ENCODE measurements around the gene KPNA2.
"Not testable (repeated sequence)": the region's sequence is repeated elsewhere in the genome, so short reads cannot be mapped to it uniquely, and the experiment has no call there.

Gene KPNA2

DNA sequence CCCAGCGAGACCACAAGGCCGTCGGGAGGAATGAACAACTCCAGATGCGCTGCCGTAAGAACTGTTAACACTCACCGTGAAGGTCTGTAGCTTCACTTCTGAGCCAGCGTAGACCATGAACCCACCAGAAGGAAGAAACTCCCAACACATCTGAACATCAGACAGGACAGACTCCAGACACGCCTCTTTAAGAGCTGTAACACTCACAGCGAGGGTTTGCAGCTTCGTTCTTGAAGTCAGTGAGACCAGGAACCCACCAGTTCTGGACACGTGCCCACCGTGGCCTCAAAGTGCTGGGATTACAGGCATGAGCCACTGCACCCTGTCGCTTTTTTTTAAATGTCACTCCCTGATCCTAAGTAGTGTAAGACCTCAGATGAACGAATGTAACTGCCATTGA lies 17.3 kb downstream of the KPNA2 start:
- FAIRE-seq (no peak), DNase-seq (ENCODE audit: insufficient read length) (no peak)
- TF ChIP-seq TAF1 (IDR thresholded peaks at IDR 0.05; ENCODE audit: borderline replicate concordance, low read depth, low read length) (no peak), POLR2AphosphoS5 (IDR thresholded peaks at IDR 0.05; ENCODE audit: low read depth, low read length) (no peak), POLR2A (IDR thresholded peaks at IDR 0.05; ENCODE audit: low read depth, low read length) (no peak)

DNA sequence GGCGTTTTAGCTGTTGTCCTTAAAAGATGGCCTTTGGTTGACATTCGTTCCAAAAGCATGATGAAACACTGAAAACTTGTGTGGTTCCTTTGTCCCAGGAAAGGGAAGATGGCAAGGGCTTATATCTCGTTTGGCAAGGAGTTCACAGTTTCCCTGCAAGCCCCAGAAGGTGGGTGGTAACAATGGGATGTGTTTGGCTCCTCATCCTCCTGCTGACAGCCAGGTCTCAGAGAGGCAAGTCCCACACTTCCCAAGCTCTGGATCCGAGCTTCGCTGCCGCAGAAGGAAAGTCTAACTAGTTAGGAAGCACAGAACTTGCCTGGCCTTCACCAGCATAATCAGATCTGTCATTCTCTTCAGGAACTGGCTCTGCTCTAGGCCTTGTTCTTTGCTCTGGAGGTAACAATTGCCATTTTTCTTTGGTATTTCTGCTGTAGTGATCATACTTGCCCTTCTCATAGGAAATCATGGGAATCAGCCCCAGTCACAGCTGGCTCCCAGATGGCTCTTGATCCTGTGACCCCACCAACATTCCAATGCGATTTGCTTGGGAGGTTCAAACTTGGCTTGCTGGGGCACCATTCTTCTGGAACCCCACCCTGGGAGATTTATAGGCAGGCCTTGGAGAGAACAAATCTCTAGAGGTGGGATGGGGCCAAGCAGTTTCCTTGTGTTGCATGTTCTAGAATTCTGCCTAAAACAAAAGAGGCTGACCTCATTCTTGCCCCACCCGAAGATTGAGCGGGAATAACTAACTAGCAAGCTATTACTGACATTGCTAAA lies 17.9 kb downstream of the KPNA2 start:
- DNase-seq (ENCODE audit: insufficient read length) (no peak), FAIRE-seq (no peak)
- TF ChIP-seq POLR2AphosphoS5 (IDR thresholded peaks at IDR 0.05; ENCODE audit: low read depth, low read length) (no peak), POLR2A (IDR thresholded peaks at IDR 0.05; ENCODE audit: low read depth, low read length) (no peak), TAF1 (IDR thresholded peaks at IDR 0.05; ENCODE audit: borderline replicate concordance, low read depth, low read length) (no peak)

GRCh38 chr17:68054296-68054900 lies 18.9 kb downstream of the KPNA2 start:
- no peak for FAIRE-seq
- TF ChIP-seq POLR2AphosphoS5 (IDR thresholded peaks at IDR 0.05; ENCODE audit: low read depth, low read length) (no peak), POLR2A (IDR thresholded peaks at IDR 0.05; ENCODE audit: low read depth, low read length) (no peak), TAF1 (IDR thresholded peaks at IDR 0.05; ENCODE audit: borderline replicate concordance, low read depth, low read length) (no peak)
- no peak for DNase-seq (ENCODE audit: insufficient read length)

DNA sequence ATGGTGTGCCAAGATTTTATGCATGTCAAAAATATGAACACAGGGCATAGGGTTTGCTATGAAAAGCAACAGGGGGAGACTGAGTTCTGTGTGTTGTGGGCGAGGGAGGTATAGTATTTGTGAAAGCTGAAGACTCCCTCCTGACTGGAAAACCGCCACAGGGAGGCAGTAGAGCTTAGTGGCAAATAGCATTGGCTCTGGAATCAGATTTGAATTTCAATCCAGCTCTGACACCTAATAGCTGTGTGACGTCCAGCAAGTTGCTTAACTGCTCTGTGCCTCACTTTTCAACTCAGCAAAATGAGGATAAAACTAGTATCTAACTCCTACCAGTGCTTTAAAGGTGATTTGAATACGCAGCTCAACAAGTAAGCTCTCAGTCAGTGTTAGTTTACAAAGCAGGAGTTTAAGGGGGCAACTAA lies 22.0 kb downstream of the KPNA2 start:
- FAIRE-seq (no peak), DNase-seq (ENCODE audit: insufficient read length) (no peak)
- TF ChIP-seq TAF1 (IDR thresholded peaks at IDR 0.05; ENCODE audit: borderline replicate concordance, low read depth, low read length) (no peak), POLR2A (IDR thresholded peaks at IDR 0.05; ENCODE audit: low read depth, low read length) (no peak)

- FAIRE-seq (no peak), DNase-seq (ENCODE audit: insufficient read length) (no peak)
- no peak for TF ChIP-seq POLR2A (IDR thresholded peaks at IDR 0.05; ENCODE audit: low read depth, low read length)
- TF ChIP-seq TAF1 (IDR thresholded peaks at IDR 0.05; ENCODE audit: borderline replicate concordance, low read depth, low read length) = no peak
- no peak for TF ChIP-seq POLR2AphosphoS5 (IDR thresholded peaks at IDR 0.05; ENCODE audit: low read depth, low read length)
Observed at GRCh38 chr17:68060336-68060735, 24.8 kb downstream of the KPNA2 start.

- FAIRE-seq = no peak
- no peak for DNase-seq (ENCODE audit: insufficient read length)
- TF ChIP-seq POLR2A (IDR thresholded peaks at IDR 0.05; ENCODE audit: low read depth, low read length) (no peak), POLR2AphosphoS5 (IDR thresholded peaks at IDR 0.05; ENCODE audit: low read depth, low read length) (no peak), TAF1 (IDR thresholded peaks at IDR 0.05; ENCODE audit: borderline replicate concordance, low read depth, low read length) (no peak)
Observed at GRCh38 chr17:68061512-68062313, 26.2 kb downstream of the KPNA2 start.

- not testable (repeated sequence) for DNase-seq (ENCODE audit: insufficient read length); FAIRE-seq
Observed at GRCh38 chr17:68065366-68065765, 29.8 kb downstream of the KPNA2 start.

GRCh38 chr17:68068512-68068911 lies 33.0 kb downstream of the KPNA2 start:
- not testable (repeated sequence) for FAIRE-seq; DNase-seq (ENCODE audit: insufficient read length)

GRCh38 chr17:68070582-68071444 lies 35.3 kb downstream of the KPNA2 start:
- DNase-seq (ENCODE audit: insufficient read length); FAIRE-seq: not testable (repeated sequence)

DNA sequence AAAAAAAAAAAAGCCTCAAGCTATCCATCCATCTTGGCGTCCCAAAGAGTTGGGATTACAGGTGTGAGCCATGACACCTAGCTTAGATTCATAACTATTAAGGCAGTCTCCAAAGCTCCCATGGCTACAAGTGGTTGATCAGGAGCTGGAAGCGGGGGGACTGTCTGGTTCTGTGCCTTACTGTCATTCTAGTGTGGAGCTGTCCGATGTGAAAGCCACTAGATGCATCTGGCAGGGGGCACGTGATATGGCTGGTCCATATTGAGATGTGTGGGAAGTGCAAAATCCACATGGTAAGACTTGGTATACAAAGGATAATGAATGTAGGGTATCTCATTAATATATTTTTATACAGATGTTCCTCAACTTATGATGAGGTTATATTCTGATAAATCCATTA lies 38.7 kb downstream of the KPNA2 start:
- TF ChIP-seq POLR2A (IDR thresholded peaks at IDR 0.05; ENCODE audit: low read depth, low read length) = no peak
- no peak for TF ChIP-seq POLR2AphosphoS5 (IDR thresholded peaks at IDR 0.05; ENCODE audit: low read depth, low read length)
- no peak for TF ChIP-seq TAF1 (IDR thresholded peaks at IDR 0.05; ENCODE audit: borderline replicate concordance, low read depth, low read length)
- no peak for FAIRE-seq
- no peak for DNase-seq (ENCODE audit: insufficient read length)

DNA sequence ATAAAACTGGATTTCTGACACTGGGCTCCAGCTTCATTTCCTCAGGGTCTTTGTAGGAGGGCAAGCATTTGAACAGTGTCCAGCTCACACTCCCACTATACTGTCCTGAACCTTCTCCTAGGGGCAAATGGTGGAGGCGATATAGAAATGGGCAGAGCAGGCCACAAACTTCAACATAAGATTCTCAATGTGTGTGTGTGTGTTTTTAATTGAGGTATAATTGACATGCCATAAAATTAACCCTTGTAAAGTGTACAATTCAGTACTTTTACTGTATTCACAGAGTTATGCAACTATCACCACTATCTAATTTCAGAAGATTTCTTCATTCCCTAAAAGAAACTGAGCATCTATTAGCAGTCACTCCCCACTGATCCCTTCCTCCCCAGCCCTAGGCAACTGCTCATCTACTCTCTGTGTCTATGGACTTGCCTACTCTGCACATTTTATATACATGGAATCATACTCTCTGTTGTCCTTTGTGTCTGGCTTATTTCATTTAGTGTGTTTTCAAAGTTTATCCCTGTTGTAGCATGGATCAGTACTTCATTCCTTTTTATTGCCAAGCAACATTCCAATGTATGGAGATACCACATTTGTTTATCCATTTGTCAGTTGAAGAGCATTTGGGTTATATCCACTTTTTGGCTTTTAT lies 40.5 kb downstream of the KPNA2 start:
- FAIRE-seq = not testable (repeated sequence)

GRCh38 chr17:68077498-68077897 lies 42.0 kb downstream of the KPNA2 start:
- DNase-seq (ENCODE audit: insufficient read length); FAIRE-seq: not testable (repeated sequence)

More for the DNA sequence above, 40.5 kb downstream of the KPNA2 start:
- DNase-seq (ENCODE audit: insufficient read length) = not testable (repeated sequence)
